Suprapubic skin (tissue), 4 donors: ENCODE data around the gene THSD7A.

Source experiments
- CTCF ChIP-seq, 2 donors: fragments of 200-600 bp in 1 of 2; fragments of 450-650 bp in 1 of 2; sonication (generic) in 1 of 2; IDR thresholded peaks; one replicate each; pipeline ENCODE4 v1.5.1; 2016 to 2019; ENCODE audit warnings: antibody characterized with exemption in 2 of 2, mild to moderate bottlenecking in 1 of 2, moderate library complexity in 1 of 2
- POLR2A ChIP-seq, 2 donors: fragments of 450-650 bp; IDR thresholded peaks; one replicate each; pipeline ENCODE4 v1.6.1; 2017; ENCODE audit warnings: antibody characterized with exemption in 2 of 2, mild to moderate bottlenecking in 2 of 2, moderate library complexity in 2 of 2
- POLR2AphosphoS5 ChIP-seq, 3 donors: sonication (generic); formaldehyde crosslinking; IDR thresholded peaks; one replicate each; pipeline ENCODE4 v1.6.1; 2017; ENCODE audit warnings: antibody characterized with exemption in 3 of 3

- TF ChIP-seq CTCF (IDR thresholded peaks at IDR 0.05) = no peak
- no peak for TF ChIP-seq POLR2A (IDR thresholded peaks at IDR 0.05)
- no peak for TF ChIP-seq POLR2AphosphoS5 (IDR thresholded peaks at IDR 0.05)
These were observed 183.9 kb downstream of the THSD7A start for GRCh38 chr7:11648101-11648500.
